Subcutaneous adipose tissue (tissue), 4 donors: ENCODE data around the gene TRMT61A. TPM values are rescaled to one million over a fixed set of nuclear protein-coding genes. Genes with fewer than 3 reads are reported as not detected.

ENCODE experiments used
- total RNA-seq, 4 donors: library from RNA; depleted of rRNA; stranded (reverse); fragments of >200 nt; gene quantifications; one replicate each; pipeline ENCODE4 v1.1.0, GENCODE V29; 2016
- TF ChIP-seq, protein P1 (sequence below): fragments of 450-650 bp; IDR thresholded peaks from one replicate; pipeline ENCODE4 v1.5.1; 2016; ENCODE audit warnings: low read depth, mild to moderate bottlenecking, control low read depth, antibody characterized with exemption, moderate library complexity

Gene TRMT61A
- total RNA-seq, 4 donors from 2014 or later: 3.1 to 13.9 (median 9.9) TPM

- TF ChIP-seq, protein P1, sequence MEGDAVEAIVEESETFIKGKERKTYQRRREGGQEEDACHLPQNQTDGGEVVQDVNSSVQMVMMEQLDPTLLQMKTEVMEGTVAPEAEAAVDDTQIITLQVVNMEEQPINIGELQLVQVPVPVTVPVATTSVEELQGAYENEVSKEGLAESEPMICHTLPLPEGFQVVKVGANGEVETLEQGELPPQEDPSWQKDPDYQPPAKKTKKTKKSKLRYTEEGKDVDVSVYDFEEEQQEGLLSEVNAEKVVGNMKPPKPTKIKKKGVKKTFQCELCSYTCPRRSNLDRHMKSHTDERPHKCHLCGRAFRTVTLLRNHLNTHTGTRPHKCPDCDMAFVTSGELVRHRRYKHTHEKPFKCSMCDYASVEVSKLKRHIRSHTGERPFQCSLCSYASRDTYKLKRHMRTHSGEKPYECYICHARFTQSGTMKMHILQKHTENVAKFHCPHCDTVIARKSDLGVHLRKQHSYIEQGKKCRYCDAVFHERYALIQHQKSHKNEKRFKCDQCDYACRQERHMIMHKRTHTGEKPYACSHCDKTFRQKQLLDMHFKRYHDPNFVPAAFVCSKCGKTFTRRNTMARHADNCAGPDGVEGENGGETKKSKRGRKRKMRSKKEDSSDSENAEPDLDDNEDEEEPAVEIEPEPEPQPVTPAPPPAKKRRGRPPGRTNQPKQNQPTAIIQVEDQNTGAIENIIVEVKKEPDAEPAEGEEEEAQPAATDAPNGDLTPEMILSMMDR: no peak
Measured at GRCh38 chr14:103501041-103501870, 27.7 kb upstream of the TRMT61A start.

DNA sequence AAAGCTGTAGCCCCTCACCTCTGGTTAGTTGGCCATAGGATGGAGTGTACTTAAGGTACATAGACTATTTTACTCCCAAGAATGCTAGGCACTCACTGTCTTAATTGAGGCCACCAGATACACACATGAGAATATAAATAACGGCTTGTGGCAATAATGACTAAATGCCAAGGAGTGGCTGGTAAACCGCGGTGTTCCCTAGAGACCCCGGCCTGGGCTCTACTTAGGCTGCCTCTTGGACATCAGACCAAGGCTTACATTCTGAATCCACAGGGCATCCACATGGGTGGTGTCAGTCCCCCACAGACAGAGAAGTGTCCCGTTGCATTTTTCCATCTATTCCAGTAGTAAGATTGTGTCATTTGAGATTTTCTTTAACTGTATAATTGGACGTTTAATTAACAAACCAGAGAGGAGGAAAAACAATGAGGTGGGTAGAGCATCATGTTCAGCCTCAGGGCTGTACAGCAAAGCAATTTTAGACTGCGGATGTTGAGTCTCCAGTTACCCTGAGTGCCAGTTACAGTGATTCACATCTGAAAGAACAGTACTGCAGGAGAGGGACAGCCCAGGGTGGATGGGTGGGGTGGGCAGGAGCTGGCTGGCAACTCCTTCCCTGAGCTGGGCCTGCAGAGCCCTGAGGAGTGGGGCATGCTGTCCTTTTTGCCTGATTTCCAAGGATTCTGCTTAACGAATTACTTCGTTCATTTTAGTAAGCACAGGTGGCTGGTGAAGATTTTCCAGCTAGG, 26.9 kb upstream of the TRMT61A start:
- TF ChIP-seq, protein P1: no peak

GRCh38 chr14:103502877-103503276, 26.1 kb upstream of the TRMT61A start:
- TF ChIP-seq, protein P1: no peak

DNA sequence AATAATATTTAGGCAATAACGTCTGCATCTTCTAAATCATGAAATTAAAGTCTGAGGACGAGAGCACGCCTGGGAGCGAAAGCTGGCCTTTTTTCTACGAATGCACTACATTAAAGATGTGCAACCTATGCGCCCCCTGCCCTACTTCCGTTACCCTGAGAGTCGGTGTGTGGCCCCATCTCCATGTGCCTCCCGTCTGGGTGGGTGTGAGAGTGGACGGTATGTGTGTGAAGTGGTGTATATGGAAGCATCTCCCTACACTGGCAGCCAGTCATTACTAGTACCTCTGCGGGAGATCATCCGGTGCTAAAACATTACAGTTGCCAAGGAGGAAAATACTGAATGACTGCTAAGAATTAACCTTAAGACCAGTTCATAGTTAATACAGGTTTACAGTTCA, 25.7 kb upstream of the TRMT61A start:
- TF ChIP-seq, protein P1: no peak

DNA sequence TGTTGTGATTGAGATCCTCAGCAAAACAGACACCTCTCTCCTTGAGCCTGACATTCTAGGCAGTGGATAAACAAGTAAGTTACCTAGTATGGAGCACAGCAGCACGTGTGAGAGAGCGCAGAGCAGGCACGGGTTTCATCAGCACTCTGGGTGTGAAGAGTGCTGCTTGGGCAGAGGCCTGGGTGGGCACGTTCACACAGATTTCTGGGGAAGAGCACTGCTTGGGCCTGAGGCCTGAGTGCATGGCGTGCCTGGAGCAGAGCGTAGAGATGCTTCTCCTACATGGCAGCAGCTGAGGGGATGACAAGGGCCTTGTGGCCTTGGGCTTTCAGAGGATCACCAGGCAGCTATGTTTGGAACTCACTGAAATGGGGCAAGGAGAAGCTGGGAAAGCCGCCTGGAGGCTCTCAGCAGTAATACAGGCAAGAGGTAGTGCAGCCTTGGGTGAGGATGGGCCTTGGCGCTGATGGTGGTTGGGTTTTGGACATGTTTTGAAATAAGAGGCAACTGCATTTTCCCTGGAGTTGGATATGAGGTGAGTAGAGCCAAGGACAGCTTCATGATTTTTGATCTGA, 23.9 kb upstream of the TRMT61A start:
- TF ChIP-seq, protein P1: no peak

DNA sequence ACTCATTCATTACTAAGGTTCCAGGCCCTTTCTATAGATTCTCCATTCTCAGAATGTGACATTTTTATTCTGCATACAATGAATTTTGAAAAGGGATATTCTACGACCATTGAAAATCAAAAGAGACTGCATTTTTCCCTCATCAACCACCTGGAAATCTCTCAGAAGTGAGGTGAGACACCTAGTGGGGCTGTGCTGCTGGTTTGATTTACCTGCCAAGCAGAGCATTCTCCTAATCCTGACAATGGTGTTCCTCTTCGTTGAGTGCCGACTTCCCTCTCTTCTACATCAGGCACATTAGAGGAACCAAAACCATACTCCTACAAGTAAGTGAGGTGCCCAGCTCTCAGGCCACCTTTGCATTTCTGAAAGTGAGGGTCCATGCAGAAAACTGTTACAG, 21.2 kb upstream of the TRMT61A start:
- TF ChIP-seq, protein P1: no peak
